GM12865 (cell line): ENCODE results near the gene CCDC27.

Experiments
- DNase-seq: peaks from one replicate; pipeline ENCODE4 v3.0.0; 2010; ENCODE audit warnings: low read depth
- H3K4me3 ChIP-seq: 2 replicates; pipeline ENCODE4 v1.5.1; 2011; ENCODE audit warnings: mild to moderate bottlenecking, low read depth, low read length, control low read depth
- CTCF ChIP-seq: IDR thresholded peaks from 2 replicates; pipeline ENCODE4 v1.5.1; 2011; ENCODE audit warnings: low read length, control low read depth, low read depth, inconsistent platforms; ENCODE audit not compliant: insufficient read depth; ENCODE audit errors: missing control alignments

CCDC27 gene

GRCh38 chr1:3775490-3776230 lies 23.4 kb downstream of the CCDC27 start:
- peak; percentile 86 for DNase-seq
- no peak overlapping the region for H3K4me3 ChIP-seq

GRCh38 chr1:3776231-3776961 lies 24.1 kb downstream of the CCDC27 start:
- TF ChIP-seq CTCF, result no peak
- no peak overlapping the region for H3K4me3 ChIP-seq
- DNase-seq, result no peak

More at GRCh38 chr1:3775490-3776230, 23.4 kb downstream of the CCDC27 start:
- peak; percentile 70 for TF ChIP-seq CTCF

GRCh38 chr1:3777078-3777547 lies 24.9 kb downstream of the CCDC27 start:
- no peak for DNase-seq
- no peak for TF ChIP-seq CTCF

GRCh38 chr1:3777647-3778589 lies 25.7 kb downstream of the CCDC27 start:
- no peak for TF ChIP-seq CTCF
- no peak overlapping the region for H3K4me3 ChIP-seq
- no peak for DNase-seq

More at GRCh38 chr1:3777078-3777547, 24.9 kb downstream of the CCDC27 start:
- H3K4me3 ChIP-seq, result no peak overlapping the region

GRCh38 chr1:3778590-3779264 lies 26.5 kb downstream of the CCDC27 start:
- DNase-seq, result no peak
- no peak for TF ChIP-seq CTCF

More at GRCh38 chr1:3778590-3779264, 26.5 kb downstream of the CCDC27 start:
- no peak overlapping the region for H3K4me3 ChIP-seq
